Fibroblast of lung (primary cell): ENCODE results near the gene NCKAP5. TPM values are rescaled to one million over a fixed set of nuclear protein-coding genes. Genes with fewer than 3 reads are reported as not detected.
A peak's percentile ranks its signal among the peaks of the same experiment; 100 is the strongest.
"Not testable (repeated sequence)": the region's sequence is repeated elsewhere in the genome, so short reads cannot be mapped to it uniquely, and the experiment has no call there.

ENCODE experiments used
- DNase-seq, 2 donors: peaks; one replicate each; pipeline versions ENCODE4 v3.0.0 to v3.0.0-alpha.2; 2010; ENCODE audit warnings: low read depth in 2 of 2
- H2AFZ ChIP-seq: 2 replicates; pipeline ENCODE4 v1.5.1; 2012; ENCODE audit warnings: low read length, control low read depth, inconsistent platforms
- H3K27ac ChIP-seq: 2 replicates; pipeline ENCODE4 v1.5.1; 2011; ENCODE audit warnings: low read length, control low read depth; ENCODE audit not compliant: insufficient read depth
- H3K27me3 ChIP-seq: 2 replicates; pipeline ENCODE4 v1.5.1; 2011; ENCODE audit warnings: mild to moderate bottlenecking, low read length; ENCODE audit not compliant: control insufficient read depth, insufficient read depth
- H3K36me3 ChIP-seq: 2 replicates; pipeline ENCODE4 v1.5.1; 2011; ENCODE audit warnings: low read length; ENCODE audit not compliant: control insufficient read depth, insufficient read depth
- H3K4me1 ChIP-seq: 2 replicates; pipeline ENCODE4 v1.5.1; 2011; ENCODE audit warnings: low read length; ENCODE audit not compliant: control insufficient read depth, insufficient read depth; ENCODE audit errors: extremely low read depth
- H3K4me2 ChIP-seq: 2 replicates; pipeline ENCODE4 v1.5.1; 2011; ENCODE audit warnings: low read length, control low read depth; ENCODE audit not compliant: insufficient read depth; ENCODE audit errors: extremely low read depth
- H3K4me3 ChIP-seq, 4 experiments: fragments of 200-600 bp in 1 of 4; sonication (generic) in 1 of 4; replicated peaks in 1 of 4; 2 replicates each; pipeline ENCODE4 v1.5.1; 2011 to 2016; ENCODE audit warnings: low read length in 4 of 4, low read depth in 3 of 4, mild to moderate bottlenecking in 3 of 4, control low read depth in 2 of 4, inconsistent platforms in 1 of 4, mixed read lengths in 1 of 4; ENCODE audit not compliant: insufficient read depth in 1 of 4; ENCODE audit errors: control extremely low read depth in 1 of 4
- H3K79me2 ChIP-seq: 2 replicates; pipeline ENCODE4 v1.5.1; 2012; ENCODE audit warnings: mild to moderate bottlenecking, low read length, inconsistent platforms; ENCODE audit not compliant: control insufficient read depth, insufficient read depth
- H3K9ac ChIP-seq: 2 replicates; pipeline ENCODE4 v1.5.1; 2011; ENCODE audit warnings: mild to moderate bottlenecking, low read length, control low read depth; ENCODE audit not compliant: insufficient read depth
- H3K9me3 ChIP-seq: 2 replicates; pipeline ENCODE4 v1.5.1; 2012; ENCODE audit warnings: low read depth, low read length; ENCODE audit not compliant: control insufficient read depth, insufficient read depth
- H4K20me1 ChIP-seq: 2 replicates; pipeline ENCODE4 v1.5.1; 2011; ENCODE audit warnings: low read length; ENCODE audit not compliant: control insufficient read depth, insufficient read depth; ENCODE audit errors: extremely low read depth
- CTCF ChIP-seq, 2 donors: IDR thresholded peaks in 1 of 2; conservative IDR thresholded peaks in 1 of 2; 1 replicate in 1 of 2; 2 replicates in 1 of 2; pipeline ENCODE4 v1.5.1; 2011 to 2012; ENCODE audit warnings: low read length in 2 of 2, control low read depth in 1 of 2, inconsistent platforms in 1 of 2, low read depth in 1 of 2, mild to moderate bottlenecking in 1 of 2
- EZH2 ChIP-seq: IDR thresholded peaks from 2 replicates; pipeline ENCODE4 v1.5.1; 2012; ENCODE audit warnings: low read length, control low read depth, mild to moderate bottlenecking; ENCODE audit errors: missing control alignments
- polyA plus RNA-seq, 2 donors: library from polyadenylated mRNA; depleted of rRNA in 1 of 2; stranded (reverse) in 1 of 2; unstranded in 1 of 2; fragments of >200 nt; gene quantifications; 2 replicates each; pipeline ENCODE4 v1.2.1, GENCODE V29; 2011 to 2012; ENCODE audit warnings: missing spikeins in 1 of 2
- total RNA-seq: library from RNA; depleted of rRNA; stranded (reverse); fragments of >200 nt; gene quantifications from 2 replicates; pipeline ENCODE4 v1.2.1, GENCODE V29; 2014

NCKAP5 gene
- total and polyA plus RNA-seq, 2 donors (not counting 1 experiment from before 2014, with no cell fraction given), result 2.6 to 6.2 TPM

- Histone ChIP-seq H3K9ac (no peak overlapping the region), H3K4me3 (no peak overlapping the region), H3K79me2 (no peaks in the 10 kb centered on the region), H3K27ac (no peak overlapping the region), H4K20me1 (no peaks in the 10 kb centered on the region), H3K4me1 (no peaks in the 10 kb centered on the region), H3K36me3 (no peaks in the 10 kb centered on the region), H3K9me3 (no peaks in the 10 kb centered on the region), H3K27me3 (no peaks in the 10 kb centered on the region), H3K4me2 (no peak overlapping the region), H2AFZ (no peak overlapping the region)
- TF ChIP-seq EZH2 (no peak), CTCF (conservative IDR thresholded peaks at IDR 0.05 in 1 of 2, IDR thresholded peaks at IDR 0.05 in 1 of 2; ENCODE audit: low read depth in 1 of 2, low read length in 2 of 2) (no peak)
- DNase-seq, result no peak
These were observed 756.9 kb downstream of the NCKAP5 start for GRCh38 chr2:132811148-132811915.

- not testable (repeated sequence) for H3K79me2 ChIP-seq, H3K4me3 ChIP-seq, H3K4me1 ChIP-seq, H3K4me2 ChIP-seq, H3K27ac ChIP-seq, H3K36me3 ChIP-seq, DNase-seq, H3K9ac ChIP-seq, H3K27me3 ChIP-seq, H4K20me1 ChIP-seq, H2AFZ ChIP-seq, H3K9me3 ChIP-seq
These were observed 758.3 kb downstream of the NCKAP5 start for GRCh38 chr2:132809962-132810361.

- no peak overlapping the region for H3K4me3 ChIP-seq
- no peaks in the 10 kb centered on the region for H3K4me1 ChIP-seq
- H3K36me3 ChIP-seq, result no peaks in the 10 kb centered on the region
- H2AFZ ChIP-seq, result no peak overlapping the region
- no peak overlapping the region for H3K4me2 ChIP-seq
- H3K27me3 ChIP-seq, result no peaks in the 10 kb centered on the region
- no peaks in the 10 kb centered on the region for H4K20me1 ChIP-seq
- H3K79me2 ChIP-seq, result no peaks in the 10 kb centered on the region
- no peak overlapping the region for H3K9ac ChIP-seq
- no peak for TF ChIP-seq EZH2
- no peak for TF ChIP-seq CTCF (conservative IDR thresholded peaks at IDR 0.05 in 1 of 2, IDR thresholded peaks at IDR 0.05 in 1 of 2; ENCODE audit: low read depth in 1 of 2, low read length in 2 of 2)
- H3K9me3 ChIP-seq, result no peaks in the 10 kb centered on the region
- peak; percentile 11 to 80 for DNase-seq
- H3K27ac ChIP-seq, result no peak overlapping the region
These were observed 764.2 kb downstream of the NCKAP5 start for GRCh38 chr2:132804051-132804450.
